GM12878 (cell line): Measurements from ENCODE around the gene TFAP2E. TPM values are rescaled to one million over a fixed set of nuclear protein-coding genes. Genes with fewer than 3 reads are reported as not detected.

Experiments
- ATAC-seq: fragments of 200-7000 bp; cut with Tn5 transposase; 3 replicates; pipeline ENCODE4 v1.9.1; 2020; ENCODE audit warnings: mild to moderate bottlenecking, moderate library complexity
- BruUV-seq: library from RNA; stranded (reverse); fragments of 400-500 nt; replicated peaks from 2 replicates; lab custom pipeline; 2021; lab: Mats Ljungman, UMichigan
- CTCF ChIA-PET: fragments of 300-600 bp; sonication (Branson Sonifier 250); formaldehyde crosslinking; extraction: SDS; loops from one replicate; lab custom pipeline; 2021; ENCODE audit warnings: inconsistent platforms; lab: Yijun Ruan, JAX
- POLR2A ChIA-PET: fragments of 350-600 bp; formaldehyde crosslinking; extraction: SDS; loops from one replicate; lab custom pipeline; 2021; ENCODE audit warnings: inconsistent platforms; lab: Charles Lee
- RAD21 ChIA-PET: fragments of 300-600 bp; sonication (Branson Sonifier 250); formaldehyde crosslinking; loops from one replicate; lab custom pipeline; 2023; ENCODE audit warnings: antibody characterized with exemption; ENCODE audit not compliant: unreplicated experiment; lab: Charles Lee
- SMC1A ChIA-PET: fragments of 300-600 bp; sonication (Branson Sonifier 250); formaldehyde crosslinking; loops from one replicate; lab custom pipeline; 2023; ENCODE audit not compliant: unreplicated experiment, uncharacterized antibody; lab: Charles Lee
- DNase-seq: peaks from one replicate; pipeline ENCODE4 v3.0.0-alpha.2; 2011; ENCODE audit warnings: low read depth, low spot score
- FAIRE-seq: peaks from 3 replicates; lab custom pipeline; 2011; peaks lifted over from hg19 to GRCh38; lab: Jason Lieb, UNC
- H2AFZ ChIP-seq: 2 replicates; pipeline ENCODE4 v1.6.0; 2011; ENCODE audit warnings: low read depth, low read length, control low read depth; ENCODE audit not compliant: control insufficient read depth
- H3K27ac ChIP-seq: 2 replicates; pipeline ENCODE4 v1.5.1; 2011; ENCODE audit warnings: control low read depth; ENCODE audit not compliant: control insufficient read depth, insufficient read depth
- H3K27me3 ChIP-seq, 2 experiments: replicated peaks in 1 of 2; 2 replicates each; pipeline versions ENCODE4 v1.6.0 to v1.6.1; 2011; ENCODE audit warnings: low read length in 1 of 2; ENCODE audit not compliant: control insufficient read depth in 2 of 2, insufficient read depth in 2 of 2
- H3K36me3 ChIP-seq, 2 experiments: 2 replicates each; pipeline ENCODE4 v1.5.1; 2011; ENCODE audit warnings: low read length in 1 of 2; ENCODE audit not compliant: control insufficient read depth in 2 of 2, insufficient read depth in 2 of 2
- H3K4me1 ChIP-seq: 2 replicates; pipeline ENCODE4 v1.6.1; 2011; ENCODE audit warnings: mild to moderate bottlenecking, low read length, moderate library complexity, mixed read lengths; ENCODE audit not compliant: control insufficient read depth, insufficient read depth
- H3K4me2 ChIP-seq: 2 replicates; pipeline ENCODE4 v1.6.0; 2011; ENCODE audit warnings: control low read depth; ENCODE audit not compliant: control insufficient read depth, insufficient read depth
- H3K4me3 ChIP-seq: fragments of 200-600 bp; sonication (generic); 2 replicates; pipeline ENCODE4 v1.5.1; 2016
- H3K79me2 ChIP-seq: 2 replicates; pipeline ENCODE4 v1.6.0; 2011; ENCODE audit warnings: low read length; ENCODE audit not compliant: control insufficient read depth, insufficient read depth
- H3K9ac ChIP-seq: 2 replicates; pipeline ENCODE4 v1.8.0; 2011; ENCODE audit warnings: low read length, control low read depth, mixed read lengths; ENCODE audit not compliant: control insufficient read depth, insufficient read depth
- H3K9me3 ChIP-seq: replicated peaks from 3 replicates; pipeline ENCODE4 v1.5.1; 2011; ENCODE audit warnings: mild to moderate bottlenecking, low read length; ENCODE audit not compliant: control insufficient read depth, insufficient read depth
- H4K20me1 ChIP-seq: 2 replicates; pipeline ENCODE4 v1.6.0; 2011; ENCODE audit not compliant: control insufficient read depth, insufficient read depth
- CBX5 ChIP-seq: sonication (generic); IDR thresholded peaks from 2 replicates; pipeline ENCODE4 v1.6.1; 2016; ENCODE audit warnings: low read depth, moderate library complexity, mild to moderate bottlenecking, inconsistent platforms
- EGR1 ChIP-seq, 2 experiments: IDR thresholded peaks; 1 replicate in 1 of 2; 2 replicates in 1 of 2; pipeline ENCODE4 v1.6.1; 2011 to 2012; ENCODE audit warnings: low read depth in 2 of 2, low read length in 2 of 2, borderline replicate concordance in 1 of 2, mild to moderate bottlenecking in 1 of 2, moderate library complexity in 1 of 2
- HDAC2 ChIP-seq: fragments of 200-600 bp; sonication (generic); IDR thresholded peaks from 2 replicates; pipeline ENCODE4 v1.6.1; 2017
- MEF2B ChIP-seq: fragments of 450-650 bp; IDR thresholded peaks from 2 replicates; pipeline ENCODE4 v1.6.1; 2018; ENCODE audit warnings: mild to moderate bottlenecking, moderate library complexity; ENCODE audit not compliant: partially characterized antibody, poor library complexity, severe bottlenecking
- NR2C2 ChIP-seq: IDR thresholded peaks from 2 replicates; pipeline ENCODE4 v1.6.1; 2011; ENCODE audit warnings: borderline replicate concordance, low read depth; ENCODE audit not compliant: control insufficient read depth, insufficient read length
- RAD21 ChIP-seq: IDR thresholded peaks from 2 replicates; pipeline ENCODE4 v1.6.1; 2011; ENCODE audit warnings: mild to moderate bottlenecking, low read depth, low read length, moderate library complexity; ENCODE audit not compliant: insufficient read depth
- RUNX3 ChIP-seq: IDR thresholded peaks from 2 replicates; pipeline ENCODE4 v1.6.1; 2012; ENCODE audit warnings: low read length, inconsistent platforms
- SREBF2 ChIP-seq: IDR thresholded peaks from 2 replicates; pipeline ENCODE4 v1.6.1; 2012; ENCODE audit warnings: mild to moderate bottlenecking, low read length
- ZNF207 ChIP-seq: fragments of 450-650 bp; IDR thresholded peaks from 2 replicates; pipeline ENCODE4 v1.6.1; 2014; ENCODE audit warnings: antibody characterized with exemption, mild to moderate bottlenecking, borderline replicate concordance
- WGBS: methylation state at CpG from one replicate; pipeline ENCODE4 v1.1.6; 2016; ENCODE audit warnings: low lambda C conversion rate; ENCODE audit not compliant: insufficient replicate concordance, insufficient coverage; ENCODE audit errors: missing lambda C conversion rate; 5-methylcytosine and 5-hydroxymethylcytosine counted together
- in situ Hi-C: fragments of 300-500 bp; cut with MboI; formaldehyde crosslinking; loops from 9 replicates; pipeline ENCODE4 v1.14.3; 2018; ENCODE audit warnings: mixed read lengths
- intact Hi-C: fragments of 100-400 bp; cut with micrococcal nuclease; formaldehyde crosslinking; loops from one replicate; pipeline ENCODE4 v1.14.2; 2022; ENCODE audit not compliant: unreplicated experiment
- polyA plus RNA-seq, 11 experiments: library from polyadenylated mRNA; depleted of rRNA in 4 of 11; unstranded in 6 of 11; stranded (reverse) in 5 of 11; fragments of >200 nt; fragmentation: Nextera tagmentation in 4 of 11; fragmentation: Illumina TruSeq in 1 of 11; extraction: Ambion mirVana in 4 of 11; extraction: Trizol in 1 of 11; gene quantifications; 1 replicate in 1 of 11; 2 replicates in 10 of 11; pipeline versions ENCODE4 v1.2.1 to v1.2.3, GENCODE V29; 2011 to 2016; ENCODE audit warnings: inconsistent platforms in 2 of 11, missing spikeins in 2 of 11, low read depth in 1 of 11
- total RNA-seq, 4 experiments: library from RNA; depleted of rRNA in 3 of 4; stranded (reverse); fragments of >200 nt in 3 of 4; fragmentation: Illumina TruSeq in 1 of 4; extraction: Trizol in 1 of 4; gene quantifications; 2 replicates each; pipeline versions ENCODE4 v1.2.1 to v1.2.3, GENCODE V29; 2013 to 2021
- TF ChIP-seq, protein P1 (sequence below): fragments of 450-650 bp; IDR thresholded peaks from 2 replicates; pipeline ENCODE4 v1.6.1; 2014; ENCODE audit warnings: mild to moderate bottlenecking
- TF ChIP-seq, protein P2 (sequence below), 3 experiments: IDR thresholded peaks in 2 of 3; conservative IDR thresholded peaks in 1 of 3; 2 replicates each; pipeline ENCODE4 v1.5.1; 2011; ENCODE audit warnings: low read depth in 3 of 3, low read length in 3 of 3, mild to moderate bottlenecking in 3 of 3, control low read depth in 2 of 3, moderate library complexity in 2 of 3, inconsistent platforms in 1 of 3, mixed read lengths in 1 of 3; ENCODE audit not compliant: control insufficient read depth in 2 of 3, insufficient read depth in 1 of 3; ENCODE audit errors: extremely low read depth in 1 of 3

The TFAP2E gene
- total and polyA plus RNA-seq, 10 of the 15 experiments (the other 5 are each of a cell fraction or from before 2014, with no cell fraction given): 0.10 to 1.1 (median 0.43) TPM

DNA sequence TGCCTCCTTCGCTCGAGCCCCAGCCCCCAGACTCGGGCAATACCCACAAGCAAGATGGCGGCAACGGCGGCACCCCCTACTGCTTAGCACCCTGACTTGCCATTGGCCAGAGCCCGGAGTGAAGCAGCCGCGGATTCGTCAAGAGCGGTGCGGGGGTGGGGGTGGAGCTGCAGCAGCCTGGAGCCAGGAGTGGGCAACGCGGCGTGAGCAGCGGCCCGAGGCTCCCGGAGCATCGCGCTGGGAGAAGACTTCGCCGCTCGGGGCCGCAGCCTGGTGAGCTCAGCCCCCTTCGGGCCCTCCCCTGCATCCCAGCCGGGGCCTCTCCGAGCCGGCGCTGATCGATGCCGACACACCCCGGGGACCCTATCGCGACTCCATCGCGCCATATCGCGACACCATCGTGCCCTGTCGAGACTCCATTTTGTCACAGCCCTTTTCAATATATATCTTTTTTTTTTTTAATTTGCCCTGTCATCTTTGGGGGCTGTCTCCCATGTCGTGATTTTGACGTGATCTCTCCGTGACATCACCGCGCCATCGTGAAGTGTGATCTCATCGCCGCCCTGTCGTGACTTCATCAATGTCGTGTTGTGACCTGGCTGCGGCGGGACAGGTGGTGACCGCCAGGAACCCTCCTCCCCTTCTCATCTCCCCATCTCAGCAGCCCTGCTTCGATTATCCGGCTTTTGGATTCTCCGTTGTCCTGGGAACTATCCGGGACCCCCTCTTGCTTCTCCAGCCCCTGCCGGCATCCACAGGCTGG lies 15.3 kb upstream of the TFAP2E start, which contains the start of gene NCDN (continued):
- TF ChIP-seq, protein P1, sequence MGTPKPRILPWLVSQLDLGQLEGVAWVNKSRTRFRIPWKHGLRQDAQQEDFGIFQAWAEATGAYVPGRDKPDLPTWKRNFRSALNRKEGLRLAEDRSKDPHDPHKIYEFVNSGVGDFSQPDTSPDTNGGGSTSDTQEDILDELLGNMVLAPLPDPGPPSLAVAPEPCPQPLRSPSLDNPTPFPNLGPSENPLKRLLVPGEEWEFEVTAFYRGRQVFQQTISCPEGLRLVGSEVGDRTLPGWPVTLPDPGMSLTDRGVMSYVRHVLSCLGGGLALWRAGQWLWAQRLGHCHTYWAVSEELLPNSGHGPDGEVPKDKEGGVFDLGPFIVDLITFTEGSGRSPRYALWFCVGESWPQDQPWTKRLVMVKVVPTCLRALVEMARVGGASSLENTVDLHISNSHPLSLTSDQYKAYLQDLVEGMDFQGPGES: peak; percentile 97
- TF ChIP-seq CBX5 (no peak), MEF2B (peak; percentile 34), SREBF2 (no peak), HDAC2 (no peak)
- TF ChIP-seq, all 136 proteins: peak for 59

DNA sequence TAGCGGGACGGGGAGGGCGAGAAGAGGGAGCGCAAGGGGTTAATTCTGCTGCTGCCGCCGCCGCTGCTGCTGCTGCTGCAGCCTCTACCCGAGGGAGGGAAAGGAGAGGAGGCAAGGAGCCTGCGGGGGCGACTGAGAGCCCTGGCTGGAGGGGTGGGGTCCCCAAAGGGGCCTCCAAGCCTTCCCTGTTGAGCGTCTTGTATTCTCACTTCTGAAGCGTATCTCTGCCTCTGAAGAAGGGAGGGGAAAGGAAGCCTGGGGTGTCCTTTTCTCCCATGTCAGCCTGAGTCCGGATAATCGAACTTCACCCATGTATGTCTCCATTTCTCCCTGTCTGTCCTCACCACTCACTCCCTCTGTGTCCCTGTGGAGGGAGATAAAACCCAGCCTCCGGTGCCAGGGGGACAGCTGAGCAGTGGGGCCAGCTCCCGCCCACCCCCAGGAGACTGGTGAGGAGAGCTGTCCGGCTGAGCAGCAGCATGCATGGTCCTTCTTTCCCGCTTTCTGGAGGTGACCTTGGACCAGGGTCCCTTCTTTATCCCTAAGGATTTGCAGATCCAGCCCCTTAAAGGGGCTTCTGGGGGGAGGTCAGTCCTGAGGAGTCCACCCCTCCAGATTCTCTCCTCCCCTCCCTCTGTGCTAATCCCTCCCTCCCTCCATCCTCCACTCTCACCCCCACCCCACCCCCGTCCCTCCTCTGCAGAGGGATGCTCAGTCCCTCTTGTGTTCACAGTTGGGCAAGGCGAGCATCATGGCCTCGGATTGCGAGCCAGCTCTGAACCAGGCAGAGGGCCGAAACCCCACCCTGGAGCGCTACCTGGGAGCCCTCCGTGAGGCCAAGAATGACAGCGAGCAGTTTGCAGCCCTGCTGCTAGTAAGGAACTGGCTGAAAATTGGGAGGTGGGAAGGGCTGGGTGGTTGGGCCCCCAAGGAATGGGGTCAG lies 14.5 kb upstream of the TFAP2E start:
- intact Hi-C loops: no loop called here

More for the DNA sequence above, 14.5 kb upstream of the TFAP2E start:
- ATAC-seq (no peak), FAIRE-seq (no peak), DNase-seq (no peak)
- ChIA-PET SMC1A (interaction anchor here (1.1 to 1.8 kb wide), 4 partner anchors 9 to 108 kb away, joined by 3 to 5 read pairs (median 5); no protein-coding TSS in a partner anchor), CTCF (interaction anchor here (0.7 to 4.9 kb wide), 5 partner anchors 10 to 169 kb away, joined by 3 to 69 read pairs (median 10); no protein-coding TSS in a partner anchor), POLR2A (interaction anchor here (0.5 to 1.7 kb wide), 6 partner anchors 21 to 211 kb away, joined by 4 to 10 read pairs (median 5); partner anchors contain the start of gene CLSPN), RAD21 (interaction anchor here (1.5 to 4.9 kb wide), 3 partner anchors 22 to 106 kb away, joined by 3 to 46 read pairs (median 35); no protein-coding TSS in a partner anchor)
- peaks cover 0 to 6% of the 10 kb centered on the region in 2 experiments; a peak in 2 of 4 replicates for H3K36me3 ChIP-seq
- peaks cover 44% of the 10 kb centered on the region for H3K79me2 ChIP-seq
- peak overlapping the region; percentile 92 for H3K4me2 ChIP-seq
- TF ChIP-seq RAD21: 0 out of 2 replicates have a peak, but pooled peaks have one; percentile 20
- TF ChIP-seq, protein P2, sequence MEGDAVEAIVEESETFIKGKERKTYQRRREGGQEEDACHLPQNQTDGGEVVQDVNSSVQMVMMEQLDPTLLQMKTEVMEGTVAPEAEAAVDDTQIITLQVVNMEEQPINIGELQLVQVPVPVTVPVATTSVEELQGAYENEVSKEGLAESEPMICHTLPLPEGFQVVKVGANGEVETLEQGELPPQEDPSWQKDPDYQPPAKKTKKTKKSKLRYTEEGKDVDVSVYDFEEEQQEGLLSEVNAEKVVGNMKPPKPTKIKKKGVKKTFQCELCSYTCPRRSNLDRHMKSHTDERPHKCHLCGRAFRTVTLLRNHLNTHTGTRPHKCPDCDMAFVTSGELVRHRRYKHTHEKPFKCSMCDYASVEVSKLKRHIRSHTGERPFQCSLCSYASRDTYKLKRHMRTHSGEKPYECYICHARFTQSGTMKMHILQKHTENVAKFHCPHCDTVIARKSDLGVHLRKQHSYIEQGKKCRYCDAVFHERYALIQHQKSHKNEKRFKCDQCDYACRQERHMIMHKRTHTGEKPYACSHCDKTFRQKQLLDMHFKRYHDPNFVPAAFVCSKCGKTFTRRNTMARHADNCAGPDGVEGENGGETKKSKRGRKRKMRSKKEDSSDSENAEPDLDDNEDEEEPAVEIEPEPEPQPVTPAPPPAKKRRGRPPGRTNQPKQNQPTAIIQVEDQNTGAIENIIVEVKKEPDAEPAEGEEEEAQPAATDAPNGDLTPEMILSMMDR (IDR thresholded peaks at IDR 0.05 in 2 of 3, conservative IDR thresholded peaks at IDR 0.05 in 1 of 3; ENCODE audit: control insufficient read depth in 2 of 3, extremely low read depth in 1 of 3, insufficient read depth in 1 of 3, low read depth in 3 of 3, low read length in 3 of 3): 0 out of 6 replicates have a peak, but pooled peaks of 1 of the 3 experiments have one; percentile 2
- TF ChIP-seq NR2C2: no peak
- peak in 1 of 2 experiments; percentile 64; a peak in 2 of 3 replicates for TF ChIP-seq EGR1 (IDR thresholded peaks at IDR 0.05; ENCODE audit: borderline replicate concordance in 1 of 2, low read depth in 2 of 2, low read length in 2 of 2)
- TF ChIP-seq RUNX3: no peak
- no peak for TF ChIP-seq ZNF207
- 50% methylated on average over 21 of the region's 26 CpGs for WGBS
- in situ Hi-C loops: no loop called here
- H3K9ac ChIP-seq: peak overlapping the region; percentile 93
- no TSS peak for BruUV-seq
- peak overlapping the region; percentile 67 for H3K4me3 ChIP-seq
- no peaks in the 10 kb centered on the region for H4K20me1 ChIP-seq
- H3K27ac ChIP-seq: peak overlapping the region; percentile 97; the same call in 1 of the 2 replicates
- no peaks in the 10 kb centered on the region for H3K9me3 ChIP-seq
- no peaks in the 10 kb centered on the region for H3K27me3 ChIP-seq
- peak overlapping the region; percentile 46; the same call in 1 of the 2 replicates for H2AFZ ChIP-seq
- H3K4me1 ChIP-seq: peaks cover 10% of the 10 kb centered on the region
